HepG2 (cell line): Measurements from ENCODE around the gene SURF2. TPM values are rescaled to one million over a fixed set of nuclear protein-coding genes. Genes with fewer than 3 reads are reported as not detected.

Source experiments
- ATAC-seq: fragments of 200-7000 bp; cut with Tn5 transposase; 3 replicates; pipeline ENCODE4 v1.9.1; 2020; ENCODE audit warnings: mild to moderate bottlenecking, moderate library complexity
- BruUV-seq: library from RNA; stranded (reverse); fragments of 400-500 nt; replicated peaks from 2 replicates; lab custom pipeline; 2021; lab: Mats Ljungman, UMichigan
- CTCF ChIA-PET: fragments of 300-600 bp; formaldehyde crosslinking; extraction: SDS; loops from one replicate; lab custom pipeline; 2021; ENCODE audit warnings: low total read pairs, inconsistent platforms, low intra/inter-chr PET ratio; lab: Yijun Ruan, JAX
- POLR2A ChIA-PET: fragments of 350-600 bp; sonication (Branson Sonifier 250); formaldehyde crosslinking; loops from one replicate; lab custom pipeline; 2020; ENCODE audit warnings: antibody characterized with exemption, inconsistent platforms; lab: Yijun Ruan, JAX
- DNase-seq: peaks from one replicate; pipeline ENCODE4 v3.0.0-alpha.2; 2015; ENCODE audit warnings: low spot score
- FAIRE-seq: peaks from 3 replicates; lab custom pipeline; 2011; peaks lifted over from hg19 to GRCh38; lab: Jason Lieb, UNC
- H2AFZ ChIP-seq: one replicate; pipeline ENCODE4 v1.6.1; 2011; ENCODE audit warnings: low read length, inconsistent platforms
- H3K27ac ChIP-seq: fragments of 300-600 bp; 3 replicates; pipeline ENCODE4 v1.8.0; 2011; ENCODE audit warnings: mixed run types, mild to moderate bottlenecking, mixed read lengths, low read length, inconsistent platforms; ENCODE audit not compliant: insufficient read depth; ENCODE audit errors: extremely low read length
- H3K27me3 ChIP-seq, 2 experiments: fragments of 200-600 bp in 1 of 2; 2 replicates in 1 of 2; 3 replicates in 1 of 2; pipeline versions ENCODE4 v1.6.0 to v1.8.0; 2011; ENCODE audit warnings: low read length in 2 of 2, mild to moderate bottlenecking in 2 of 2, moderate library complexity in 2 of 2, inconsistent platforms in 1 of 2; ENCODE audit not compliant: insufficient read depth in 2 of 2, control insufficient read depth in 1 of 2
- H3K36me3 ChIP-seq, 2 experiments: fragments of 200-600 bp in 1 of 2; replicated peaks in 1 of 2; 2 replicates in 1 of 2; 3 replicates in 1 of 2; pipeline versions ENCODE4 v1.5.1 to v1.8.0; 2011; ENCODE audit warnings: low read length in 2 of 2, inconsistent platforms in 1 of 2; ENCODE audit not compliant: insufficient read depth in 2 of 2, control insufficient read depth in 1 of 2
- H3K4me1 ChIP-seq: 2 replicates; pipeline ENCODE4 v1.5.1; 2012; ENCODE audit warnings: low read length, inconsistent platforms; ENCODE audit not compliant: insufficient read depth
- H3K4me2 ChIP-seq: 2 replicates; pipeline ENCODE4 v1.6.0; 2011; ENCODE audit warnings: low read depth, low read length, inconsistent platforms
- H3K4me3 ChIP-seq, 3 experiments: fragments of 200-600 bp in 1 of 3; sonication (generic), shearing (Covaris generic) in 1 of 3; replicated peaks in 1 of 3; 2 replicates each; pipeline ENCODE4 v1.5.1; 2011 to 2016; ENCODE audit warnings: low read length in 3 of 3, inconsistent platforms in 2 of 3, low read depth in 2 of 3, mild to moderate bottlenecking in 2 of 3, control low read depth in 1 of 3, mixed read lengths in 1 of 3; ENCODE audit not compliant: insufficient read depth in 1 of 3
- H3K79me2 ChIP-seq: one replicate; pipeline ENCODE4 v1.6.1; 2011; ENCODE audit warnings: low read length, inconsistent platforms; ENCODE audit not compliant: insufficient read depth
- H3K9ac ChIP-seq: 2 replicates; pipeline ENCODE4 v1.6.0; 2011; ENCODE audit warnings: mild to moderate bottlenecking, low read depth, low read length, inconsistent platforms; ENCODE audit not compliant: insufficient read depth
- H3K9me3 ChIP-seq: 2 replicates; pipeline ENCODE4 v1.5.1; 2012; ENCODE audit warnings: mild to moderate bottlenecking, low read length
- H4K20me1 ChIP-seq: 2 replicates; pipeline ENCODE4 v1.6.0; 2011; ENCODE audit warnings: inconsistent platforms, mild to moderate bottlenecking, low read length, moderate library complexity; ENCODE audit not compliant: insufficient read depth
- ARID4A ChIP-seq: sonication (generic); formaldehyde crosslinking; IDR thresholded peaks from 2 replicates; pipeline ENCODE4 v1.5.0; 2020; ENCODE audit warnings: mild to moderate bottlenecking, missing genetic modification reagents, borderline replicate concordance
- MAFF ChIP-seq: IDR thresholded peaks from 2 replicates; pipeline ENCODE4 v1.6.1; 2011; ENCODE audit warnings: low read depth, low read length, improper control_type of control experiment
- RNF219 ChIP-seq: sonication (generic); formaldehyde crosslinking; IDR thresholded peaks from 2 replicates; pipeline ENCODE4 v1.5.0; 2020; ENCODE audit warnings: mild to moderate bottlenecking, missing genetic modification reagents
- SALL1 ChIP-seq: sonication (generic); formaldehyde crosslinking; IDR thresholded peaks from 2 replicates; pipeline ENCODE4 v1.8.0; 2022; ENCODE audit warnings: mild to moderate bottlenecking, missing genetic modification reagents
- SRY ChIP-seq: sonication (generic); formaldehyde crosslinking; IDR thresholded peaks from 2 replicates; pipeline ENCODE4 v1.8.0; 2022; ENCODE audit warnings: mild to moderate bottlenecking, missing genetic modification reagents
- UBTF ChIP-seq: sonication (generic); formaldehyde crosslinking; IDR thresholded peaks from 2 replicates; pipeline ENCODE4 v1.4.0; 2020; ENCODE audit warnings: mild to moderate bottlenecking, missing genetic modification reagents
- ZNF644 ChIP-seq: IDR thresholded peaks from 2 replicates; pipeline ENCODE4 v1.6.1; 2016; ENCODE audit warnings: low read depth
- ZXDC ChIP-seq: sonication (generic); formaldehyde crosslinking; IDR thresholded peaks from 2 replicates; pipeline ENCODE4 v1.5.0; 2020; ENCODE audit warnings: mild to moderate bottlenecking, missing genetic modification reagents
- WGBS: methylation state at CpG from one replicate; pipeline ENCODE4 v1.1.6; 2017; ENCODE audit warnings: low lambda C conversion rate; 5-methylcytosine and 5-hydroxymethylcytosine counted together
- in situ Hi-C: cut with HindIII; loops from 2 replicates; pipeline ENCODE4 v1.10.0; 2017; ENCODE audit warnings: low pct_unique_long_range_greater_than_20kb; ENCODE audit not compliant: extremely low pct_ligation_motif_present
- intact Hi-C: fragments of 100-400 bp; cut with micrococcal nuclease; formaldehyde crosslinking; loops from one replicate; pipeline ENCODE4 v1.10.0; 2022; ENCODE audit not compliant: unreplicated experiment
- polyA plus RNA-seq, 8 experiments: library from polyadenylated mRNA; depleted of rRNA in 3 of 8; stranded (reverse) in 7 of 8; unstranded in 1 of 8; fragments of >200 nt; fragmentation: Illumina TruSeq in 4 of 8; extraction: Trizol in 4 of 8; gene quantifications; 2 replicates each; pipeline versions ENCODE4 v1.2.1 to v1.2.3, GENCODE V29; 2011 to 2016; ENCODE audit warnings: low read depth in 4 of 8, missing spikeins in 1 of 8, mixed read lengths in 1 of 8; ENCODE audit not compliant: insufficient read depth in 1 of 8
- total RNA-seq, 5 experiments: library from RNA; depleted of rRNA; stranded (reverse); fragments of >200 nt; fragmentation: Illumina TruSeq; extraction: Trizol; gene quantifications; 2 replicates each; pipeline ENCODE4 v1.2.3, GENCODE V29; 2016; ENCODE audit warnings: low read depth in 1 of 5

Gene SURF2
- total and polyA plus RNA-seq, 2 of the 13 experiments (the other 11 are each of a cell fraction or from before 2014, with no cell fraction given): 6.3 to 13.6 TPM

- in situ Hi-C loops: no loop called here
- TF ChIP-seq RNF219 (CRISPR knock-in tag) (no peak), MAFF (no peak), SRY (CRISPR knock-in tag) (no peak), ZNF644 (CRISPR knock-in tag) (peak; percentile 54; the same call in 1 of the 2 replicates), ZXDC (CRISPR knock-in tag) (no peak), UBTF (CRISPR knock-in tag) (0 out of 2 replicates have a peak, but pooled peaks have one; percentile 17), ARID4A (CRISPR knock-in tag) (peak; percentile 30; the same call in 1 of the 2 replicates), SALL1 (CRISPR knock-in tag) (peak; percentile 39)
Measured at GRCh38 chr9:133351908-133352634, 4.3 kb upstream of the SURF2 start.

More at GRCh38 chr9:133351908-133352634, 4.3 kb upstream of the SURF2 start:
- peaks cover 32% of the 10 kb centered on the region for H3K79me2 ChIP-seq
- H3K36me3 ChIP-seq: peaks cover 18 to 43% of the 10 kb centered on the region in 2 experiments
- intact Hi-C loops: no loop called here
- ChIA-PET CTCF (no interaction called here), POLR2A (interaction anchor here (1.6 kb wide), 1 partner anchor 321 kb away, joined by 6 read pairs; the partner anchor contains the start of gene GTF3C5)
- no peak overlapping the region for H3K27ac ChIP-seq
- peaks cover 38% of the 10 kb centered on the region for H3K4me1 ChIP-seq
- peaks cover 19% of the 10 kb centered on the region for H4K20me1 ChIP-seq
- BruUV-seq: no TSS peak
- H3K4me2 ChIP-seq: no peak overlapping the region
- H3K4me3 ChIP-seq: no peak overlapping the region
- DNase-seq (peak; percentile 74), FAIRE-seq (peak; percentile 81), ATAC-seq (peak; percentile 39)
- H3K9ac ChIP-seq: no peak overlapping the region
- no peaks in the 10 kb centered on the region for H3K9me3 ChIP-seq
- no peaks in the 10 kb centered on the region; a peak in 1 of 5 replicates for H3K27me3 ChIP-seq
- 94% methylated on average over 12 of the region's 14 CpGs for WGBS
- H2AFZ ChIP-seq: no peak overlapping the region
